Sigmoid colon (tissue), 4 donors: ENCODE measurements around the gene IFNA5.

Experiments
- EP300 ChIP-seq, 4 donors: sonication (generic); formaldehyde crosslinking; IDR thresholded peaks; one replicate each; pipeline ENCODE4 v1.6.1; 2017; ENCODE audit warnings: antibody characterized with exemption in 4 of 4
- TF ChIP-seq, protein P1 (sequence below), 4 experiments: fragments of 450-650 bp in 3 of 4; fragments of 200-600 bp in 1 of 4; IDR thresholded peaks; one replicate each; pipeline ENCODE4 v1.5.1; 2016 to 2019; ENCODE audit warnings: antibody characterized with exemption in 4 of 4, mild to moderate bottlenecking in 3 of 4, moderate library complexity in 2 of 4

DNA sequence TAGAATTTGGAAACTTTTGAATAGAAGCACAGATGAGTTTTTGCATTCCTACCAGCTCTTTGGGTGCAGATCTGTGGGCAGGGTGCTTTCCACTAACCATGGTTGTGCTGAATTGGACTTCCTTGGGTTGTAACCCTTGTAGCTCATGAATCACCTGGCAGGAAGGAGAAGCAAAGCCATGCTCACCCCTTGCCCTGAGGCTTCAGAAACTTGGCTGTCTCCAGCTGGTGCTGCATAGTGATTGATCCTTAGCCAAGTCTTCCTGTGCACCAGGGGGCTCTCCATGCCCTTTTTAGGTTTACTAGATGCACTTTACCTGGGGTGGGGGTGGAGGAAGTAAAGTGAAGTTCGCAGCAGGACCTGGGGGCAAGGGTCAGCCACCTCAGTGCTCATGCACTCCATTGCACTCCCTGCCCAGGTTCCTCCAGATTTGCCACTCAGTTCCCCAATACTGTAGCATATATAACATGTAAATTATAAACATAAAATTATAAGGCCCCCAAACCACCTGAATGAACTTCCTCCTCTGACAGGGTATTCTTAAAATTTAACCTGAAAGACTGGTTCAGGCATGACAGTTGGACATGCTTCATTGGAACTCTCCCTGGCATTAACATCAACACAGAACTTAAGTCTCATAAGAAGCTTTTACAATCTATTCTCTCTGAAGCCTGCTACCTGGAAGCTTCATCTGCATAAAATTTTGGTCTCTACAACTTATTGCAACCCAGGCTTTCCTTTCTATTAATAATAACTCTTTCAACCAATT lies 39.5 kb downstream of the IFNA5 start:
- TF ChIP-seq, protein P1, sequence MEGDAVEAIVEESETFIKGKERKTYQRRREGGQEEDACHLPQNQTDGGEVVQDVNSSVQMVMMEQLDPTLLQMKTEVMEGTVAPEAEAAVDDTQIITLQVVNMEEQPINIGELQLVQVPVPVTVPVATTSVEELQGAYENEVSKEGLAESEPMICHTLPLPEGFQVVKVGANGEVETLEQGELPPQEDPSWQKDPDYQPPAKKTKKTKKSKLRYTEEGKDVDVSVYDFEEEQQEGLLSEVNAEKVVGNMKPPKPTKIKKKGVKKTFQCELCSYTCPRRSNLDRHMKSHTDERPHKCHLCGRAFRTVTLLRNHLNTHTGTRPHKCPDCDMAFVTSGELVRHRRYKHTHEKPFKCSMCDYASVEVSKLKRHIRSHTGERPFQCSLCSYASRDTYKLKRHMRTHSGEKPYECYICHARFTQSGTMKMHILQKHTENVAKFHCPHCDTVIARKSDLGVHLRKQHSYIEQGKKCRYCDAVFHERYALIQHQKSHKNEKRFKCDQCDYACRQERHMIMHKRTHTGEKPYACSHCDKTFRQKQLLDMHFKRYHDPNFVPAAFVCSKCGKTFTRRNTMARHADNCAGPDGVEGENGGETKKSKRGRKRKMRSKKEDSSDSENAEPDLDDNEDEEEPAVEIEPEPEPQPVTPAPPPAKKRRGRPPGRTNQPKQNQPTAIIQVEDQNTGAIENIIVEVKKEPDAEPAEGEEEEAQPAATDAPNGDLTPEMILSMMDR (IDR thresholded peaks at IDR 0.05), result no peak
- no peak for TF ChIP-seq EP300 (IDR thresholded peaks at IDR 0.05)
